Memory B cell (primary cell): Measurements from ENCODE around the gene UTF1.

ENCODE experiments used
- ATAC-seq: fragments of 150-1000 bp; cut with Tn5 transposase; 2 replicates; pipeline ENCODE4 v1.10.0; 2021; ENCODE audit warnings: low read depth, mild to moderate bottlenecking, moderate library complexity
- DNase-seq, 2 donors: peaks; one replicate each; pipeline ENCODE4 v3.0.0; 2022; ENCODE audit warnings: low spot score in 2 of 2
- H3K27ac Mint-ChIP-seq: one replicate; pipeline ENCODE4 v1.8.0; 2022; ENCODE audit warnings: mild to moderate bottlenecking, moderate library complexity, mixed read lengths
- H3K27me3 Mint-ChIP-seq: one replicate; pipeline ENCODE4 v1.8.0; 2022; ENCODE audit warnings: mixed read lengths
- H3K36me3 Mint-ChIP-seq: one replicate; pipeline ENCODE4 v1.8.0; 2022; ENCODE audit warnings: mild to moderate bottlenecking, mixed read lengths
- H3K4me1 Mint-ChIP-seq: one replicate; pipeline ENCODE4 v1.8.0; 2022; ENCODE audit warnings: mixed read lengths
- H3K4me3 Mint-ChIP-seq: one replicate; pipeline ENCODE4 v1.8.0; 2022; ENCODE audit warnings: mild to moderate bottlenecking, moderate library complexity, mixed read lengths
- H3K9me3 Mint-ChIP-seq: one replicate; pipeline ENCODE4 v1.8.0; 2022; ENCODE audit warnings: mixed read lengths

UTF1 gene

GRCh38 chr10:133230044-133230361, at the start of gene UTF1:
Gene UTF1 (plus strand): TSS chr10:133230217. CDS start chr10:133230289, 72 bp downstream.
- no peaks in the 10 kb centered on the region for H3K36me3 Mint-ChIP-seq
- H3K4me3 Mint-ChIP-seq, result peak within 1 kb of the TSS; percentile 76
- ATAC-seq (no peak), DNase-seq (no peak)
- no peak within 1 kb of the TSS for H3K27ac Mint-ChIP-seq
- peaks cover 22% of the 10 kb centered on the region for H3K27me3 Mint-ChIP-seq
- peaks cover 7% of the 10 kb centered on the region for H3K4me1 Mint-ChIP-seq
- H3K9me3 Mint-ChIP-seq, result no peaks in the 10 kb centered on the region

GRCh38 chr10:133180965-133181639, 48.9 kb upstream of the UTF1 start:
- DNase-seq (no peak), ATAC-seq (no peak)
- Mint-ChIP-seq H3K4me3 (no peak overlapping the region), H3K27me3 (peaks cover 7% of the 10 kb centered on the region), H3K4me1 (peaks cover 15% of the 10 kb centered on the region), H3K27ac (no peak overlapping the region), H3K36me3 (no peaks in the 10 kb centered on the region), H3K9me3 (peaks cover 9% of the 10 kb centered on the region)

- Mint-ChIP-seq H3K27me3 (peaks cover 7% of the 10 kb centered on the region), H3K36me3 (no peaks in the 10 kb centered on the region), H3K27ac (no peak overlapping the region), H3K9me3 (peaks cover 7% of the 10 kb centered on the region), H3K4me1 (peaks cover 12% of the 10 kb centered on the region), H3K4me3 (no peak overlapping the region)
- no peak for DNase-seq
- no peak for ATAC-seq
Measured at GRCh38 chr10:133182190-133182589, 47.8 kb upstream of the UTF1 start.

GRCh38 chr10:133182791-133183645, 47.0 kb upstream of the UTF1 start:
- DNase-seq, result no peak
- Mint-ChIP-seq H3K27ac (no peak overlapping the region), H3K4me3 (no peak overlapping the region), H3K9me3 (no peaks in the 10 kb centered on the region), H3K27me3 (peaks cover 7% of the 10 kb centered on the region), H3K36me3 (no peaks in the 10 kb centered on the region), H3K4me1 (peaks cover 4% of the 10 kb centered on the region)
- ATAC-seq, result no peak

GRCh38 chr10:133183646-133184378, 46.2 kb upstream of the UTF1 start:
- DNase-seq, result no peak

GRCh38 chr10:133184591-133185244, 45.3 kb upstream of the UTF1 start:
- ATAC-seq (no peak), DNase-seq (no peak)
- Mint-ChIP-seq H3K27me3 (peaks cover 7% of the 10 kb centered on the region), H3K9me3 (no peaks in the 10 kb centered on the region), H3K4me3 (no peak overlapping the region), H3K27ac (no peak overlapping the region), H3K36me3 (no peaks in the 10 kb centered on the region), H3K4me1 (peaks cover 4% of the 10 kb centered on the region)

More at GRCh38 chr10:133183646-133184378, 46.2 kb upstream of the UTF1 start:
- Mint-ChIP-seq H3K27me3 (peaks cover 7% of the 10 kb centered on the region), H3K9me3 (no peaks in the 10 kb centered on the region), H3K27ac (no peak overlapping the region), H3K4me1 (peaks cover 4% of the 10 kb centered on the region), H3K4me3 (no peak overlapping the region), H3K36me3 (no peaks in the 10 kb centered on the region)
- no peak for ATAC-seq

- ATAC-seq, result no peak
- H3K27me3 Mint-ChIP-seq, result peaks cover 7% of the 10 kb centered on the region
- H3K27ac Mint-ChIP-seq, result no peak overlapping the region
Measured at GRCh38 chr10:133185421-133185820, 44.6 kb upstream of the UTF1 start.

GRCh38 chr10:133185916-133186315, 44.1 kb upstream of the UTF1 start:
- Mint-ChIP-seq H3K9me3 (no peaks in the 10 kb centered on the region), H3K27ac (no peak overlapping the region), H3K4me1 (peaks cover 4% of the 10 kb centered on the region), H3K27me3 (peaks cover 6% of the 10 kb centered on the region), H3K4me3 (no peak overlapping the region), H3K36me3 (no peaks in the 10 kb centered on the region)
- no peak for ATAC-seq
- DNase-seq, result no peak

More at GRCh38 chr10:133185421-133185820, 44.6 kb upstream of the UTF1 start:
- Mint-ChIP-seq H3K4me3 (no peak overlapping the region), H3K4me1 (peaks cover 4% of the 10 kb centered on the region), H3K36me3 (no peaks in the 10 kb centered on the region), H3K9me3 (no peaks in the 10 kb centered on the region)
- DNase-seq, result no peak

- Mint-ChIP-seq H3K27ac (no peak overlapping the region), H3K36me3 (no peaks in the 10 kb centered on the region), H3K4me3 (no peak overlapping the region), H3K9me3 (no peaks in the 10 kb centered on the region), H3K27me3 (peaks cover 4% of the 10 kb centered on the region), H3K4me1 (peaks cover 4% of the 10 kb centered on the region)
- no peak for ATAC-seq
- DNase-seq, result no peak
Measured at GRCh38 chr10:133186416-133187090, 43.5 kb upstream of the UTF1 start.

GRCh38 chr10:133187091-133187905, 42.7 kb upstream of the UTF1 start:
- Mint-ChIP-seq H3K9me3 (peaks cover 3% of the 10 kb centered on the region), H3K27ac (no peak overlapping the region), H3K27me3 (peaks cover 4% of the 10 kb centered on the region), H3K36me3 (no peaks in the 10 kb centered on the region), H3K4me1 (peaks cover 4% of the 10 kb centered on the region), H3K4me3 (no peak overlapping the region)
- no peak for DNase-seq
- ATAC-seq, result no peak

GRCh38 chr10:133187906-133188681, 41.9 kb upstream of the UTF1 start:
- ATAC-seq (no peak), DNase-seq (no peak)
- Mint-ChIP-seq H3K27me3 (peaks cover 4% of the 10 kb centered on the region), H3K36me3 (no peaks in the 10 kb centered on the region), H3K4me1 (peaks cover 4% of the 10 kb centered on the region), H3K4me3 (no peak overlapping the region), H3K9me3 (peaks cover 3% of the 10 kb centered on the region), H3K27ac (no peak overlapping the region)

- DNase-seq, result no peak
- Mint-ChIP-seq H3K27me3 (peaks cover 2% of the 10 kb centered on the region), H3K36me3 (no peaks in the 10 kb centered on the region), H3K4me3 (no peak overlapping the region), H3K9me3 (peaks cover 10% of the 10 kb centered on the region), H3K4me1 (peaks cover 2% of the 10 kb centered on the region), H3K27ac (no peak overlapping the region)
- ATAC-seq, result no peak
Measured at GRCh38 chr10:133189256-133189655, 40.8 kb upstream of the UTF1 start.
